ENCODE measurements around the gene TEKT5.
"Not testable (repeated sequence)": the region's sequence is repeated elsewhere in the genome, so short reads cannot be mapped to it uniquely, and the experiment has no call there.

The TEKT5 gene

GRCh38 chr16:10641953-10642949 is 52.5 kb downstream of the TEKT5 start:
- FAIRE-seq (no peak), DNase-seq (ENCODE audit: insufficient read length, low spot score) (no peak)
- TF ChIP-seq POLR2A (IDR thresholded peaks at IDR 0.05; ENCODE audit: low read depth, low read length) = no peak

- FAIRE-seq (no peak), DNase-seq (ENCODE audit: insufficient read length, low spot score) (no peak)
- no peak for TF ChIP-seq POLR2A (IDR thresholded peaks at IDR 0.05; ENCODE audit: low read depth, low read length)
Observed at GRCh38 chr16:10641555-10641952, 53.2 kb downstream of the TEKT5 start.

- DNase-seq (ENCODE audit: insufficient read length, low spot score) (no peak), FAIRE-seq (no peak)
- TF ChIP-seq POLR2A (IDR thresholded peaks at IDR 0.05; ENCODE audit: low read depth, low read length) = no peak
Observed at GRCh38 chr16:10640934-10641333, 53.8 kb downstream of the TEKT5 start.

- FAIRE-seq = no peak
- no peak for TF ChIP-seq POLR2A (IDR thresholded peaks at IDR 0.05; ENCODE audit: low read depth, low read length)
- no peak for DNase-seq (ENCODE audit: insufficient read length, low spot score)
Observed at GRCh38 chr16:10638101-10638500, 56.6 kb downstream of the TEKT5 start.

DNA sequence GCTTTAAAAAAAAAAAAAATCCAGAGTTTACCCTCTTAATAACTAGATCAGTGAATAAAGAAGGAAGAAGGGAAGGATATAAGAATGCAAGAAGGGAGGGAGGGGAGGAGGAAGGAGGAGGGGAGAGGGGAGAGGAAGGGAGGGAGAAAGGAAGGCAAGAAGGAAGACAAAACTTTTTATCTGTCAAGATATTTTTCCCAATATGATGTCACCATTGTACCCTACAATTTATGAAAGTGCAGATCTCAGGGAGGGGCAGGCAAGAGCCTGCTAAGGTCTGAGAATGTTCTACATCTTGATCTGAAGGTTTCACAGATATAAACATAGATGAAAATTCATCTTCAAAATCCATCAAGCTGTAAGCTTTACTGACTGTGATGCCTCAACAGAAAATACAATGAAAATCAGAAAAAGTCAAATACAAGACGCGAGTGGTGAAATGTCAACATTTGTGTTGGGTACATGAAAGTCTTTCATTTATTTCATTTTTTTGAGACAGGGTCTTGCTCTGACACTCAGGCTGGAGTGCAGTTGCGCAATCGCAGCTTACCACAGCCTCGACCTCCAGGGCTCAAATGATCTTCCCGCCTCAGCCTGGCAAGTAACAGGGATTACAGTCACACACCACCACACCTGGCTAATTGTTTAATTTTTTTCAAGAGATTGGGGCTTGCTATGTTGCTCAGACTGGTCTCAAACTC is 57.2 kb downstream of the TEKT5 start:
- FAIRE-seq (no peak), DNase-seq (ENCODE audit: insufficient read length, low spot score) (no peak)
- no peak for TF ChIP-seq POLR2A (IDR thresholded peaks at IDR 0.05; ENCODE audit: low read depth, low read length)

DNA sequence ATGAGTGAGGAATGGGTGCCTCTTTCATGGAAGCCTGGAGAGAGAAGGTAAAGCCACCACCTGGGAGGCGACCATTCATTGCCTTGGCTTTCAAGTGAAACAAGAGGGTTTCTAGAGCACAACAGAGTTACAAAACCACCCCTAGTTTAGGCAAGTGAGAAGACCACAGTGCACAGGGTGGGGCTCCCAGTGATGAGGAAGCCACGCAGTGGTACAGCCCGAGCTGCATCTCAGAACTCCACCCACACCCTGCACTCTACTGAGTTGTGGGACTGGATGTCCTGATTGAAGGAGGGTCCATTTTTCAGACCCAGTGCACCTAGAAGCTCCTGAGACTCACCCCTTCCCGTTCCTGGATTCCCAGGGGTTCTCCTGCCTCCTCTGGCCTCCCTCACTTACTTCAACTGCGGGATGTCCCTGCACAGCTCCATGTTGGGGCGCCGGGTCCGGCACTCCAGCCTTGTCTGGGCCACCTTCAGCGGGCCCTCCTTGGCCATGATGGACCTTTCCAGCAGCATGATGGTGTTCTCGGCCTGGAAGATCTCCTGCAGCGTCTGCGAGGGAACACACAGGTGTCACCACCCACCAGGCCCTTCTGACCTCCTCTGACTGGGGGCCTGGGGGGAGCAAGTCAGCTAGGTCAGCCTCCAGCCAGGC is 59.2 kb downstream of the TEKT5 start:
- no peak for TF ChIP-seq POLR2A (IDR thresholded peaks at IDR 0.05; ENCODE audit: low read depth, low read length)
- FAIRE-seq (no peak), DNase-seq (ENCODE audit: insufficient read length, low spot score) (no peak)

DNA sequence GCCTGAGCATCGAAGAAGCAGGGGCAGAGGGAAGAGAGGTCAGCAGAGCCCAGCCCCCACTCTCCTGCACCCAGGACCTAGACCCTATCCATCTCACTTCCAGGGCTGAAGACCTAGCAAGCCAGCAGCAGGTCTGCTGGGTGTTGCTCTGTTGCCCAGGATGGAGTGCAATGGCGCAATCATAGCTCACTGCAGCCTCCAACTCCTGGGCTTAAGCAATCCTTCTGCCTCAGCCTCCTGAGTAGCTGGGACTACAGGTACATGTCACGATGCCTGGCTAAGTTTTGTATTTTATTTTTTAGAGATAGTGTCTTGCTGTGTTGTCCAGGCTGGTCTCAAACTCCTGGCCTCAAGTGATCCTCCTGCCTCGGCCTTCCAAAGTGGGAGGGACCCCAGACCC is 61.3 kb downstream of the TEKT5 start:
- FAIRE-seq; DNase-seq (ENCODE audit: insufficient read length, low spot score): not testable (repeated sequence)

DNA sequence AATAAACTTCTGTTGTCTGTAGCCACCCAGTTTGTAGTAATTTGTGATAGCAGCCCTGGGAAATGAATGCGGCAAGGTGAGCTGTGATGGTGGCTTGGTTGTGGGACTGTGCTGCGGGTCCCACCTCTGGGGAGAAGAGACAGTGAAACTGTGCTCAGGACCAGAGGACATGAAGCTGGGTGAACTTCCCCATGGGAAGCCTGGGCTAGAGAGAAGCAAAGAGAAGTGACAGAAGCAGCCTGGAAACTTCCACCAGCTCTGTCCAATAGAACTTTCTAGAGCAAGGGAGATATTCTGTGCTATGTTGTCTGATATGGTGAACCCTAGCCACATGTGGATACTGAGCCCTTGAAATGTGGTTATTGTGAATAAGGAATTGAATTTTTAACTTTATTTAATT is 62.8 kb downstream of the TEKT5 start:
- DNase-seq (ENCODE audit: insufficient read length, low spot score) = no peak
- TF ChIP-seq POLR2A (IDR thresholded peaks at IDR 0.05; ENCODE audit: low read depth, low read length) = no peak
- no peak for FAIRE-seq

DNA sequence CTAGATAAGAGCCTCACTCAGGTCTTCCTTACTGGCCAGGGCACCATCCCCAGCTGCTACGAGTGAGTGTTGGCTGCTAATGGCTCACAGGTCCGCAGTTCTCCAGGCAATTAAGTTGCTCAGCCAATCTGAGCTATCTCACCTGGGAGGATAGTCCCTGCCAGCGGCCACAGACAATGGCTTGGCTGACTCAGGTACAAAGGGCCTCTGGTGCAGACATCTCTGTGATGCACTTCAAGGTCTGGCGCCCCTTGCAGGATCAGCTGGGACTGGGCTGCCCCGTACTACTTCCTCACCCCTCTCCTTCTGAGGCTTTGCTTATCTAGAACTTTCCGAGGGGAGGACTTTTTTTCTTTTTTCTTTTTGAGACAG is 65.2 kb downstream of the TEKT5 start:
- FAIRE-seq (no peak), DNase-seq (ENCODE audit: insufficient read length, low spot score) (no peak)
- TF ChIP-seq POLR2A (IDR thresholded peaks at IDR 0.05; ENCODE audit: low read depth, low read length) = no peak

DNA sequence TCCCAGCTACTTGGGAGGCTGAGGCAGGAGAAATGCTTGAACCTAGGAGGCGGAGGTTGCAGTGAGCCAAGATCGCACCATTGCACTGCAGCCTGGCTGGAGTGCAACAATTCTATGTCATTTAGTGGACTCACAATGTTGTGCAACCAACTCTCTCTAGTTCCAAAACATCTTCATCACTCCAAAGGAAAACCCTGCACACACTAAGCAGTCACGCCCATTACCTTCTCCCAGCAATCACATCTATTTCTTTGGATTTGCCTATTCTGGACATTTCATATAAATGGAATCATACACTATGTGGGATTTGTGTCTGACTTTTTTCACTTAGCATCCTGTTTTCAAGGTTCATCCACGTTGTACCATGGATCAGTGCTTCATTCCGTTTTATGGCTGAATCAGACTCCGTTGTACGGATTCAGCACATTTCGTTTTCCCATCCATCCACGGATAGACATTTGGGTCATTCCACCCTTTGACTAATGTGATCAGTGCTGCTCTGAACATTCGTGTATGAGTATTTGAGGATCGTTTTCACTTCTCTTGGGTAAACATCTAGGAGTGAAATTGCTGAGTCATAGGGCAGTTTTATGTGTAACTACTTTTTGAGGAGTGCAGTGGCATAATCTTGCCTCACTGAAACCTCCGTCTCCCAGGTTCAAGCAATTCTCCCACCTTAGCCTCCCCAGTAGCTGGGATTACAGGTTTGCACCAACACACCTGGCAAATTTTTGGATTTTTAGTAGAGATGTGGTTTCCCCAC is 69.0 kb downstream of the TEKT5 start:
- DNase-seq (ENCODE audit: insufficient read length, low spot score) (no peak), FAIRE-seq (no peak)
- no peak for TF ChIP-seq POLR2A (IDR thresholded peaks at IDR 0.05; ENCODE audit: low read depth, low read length)

GRCh38 chr16:10624527-10624926 is 70.2 kb downstream of the TEKT5 start:
- DNase-seq (ENCODE audit: insufficient read length, low spot score) (no peak), FAIRE-seq (no peak)
- no peak for TF ChIP-seq POLR2A (IDR thresholded peaks at IDR 0.05; ENCODE audit: low read depth, low read length)

- no peak for FAIRE-seq
- DNase-seq (ENCODE audit: insufficient read length, low spot score) = no peak
- TF ChIP-seq POLR2A (IDR thresholded peaks at IDR 0.05; ENCODE audit: low read depth, low read length) = no peak
Observed at GRCh38 chr16:10623059-10623458, 71.7 kb downstream of the TEKT5 start.

GRCh38 chr16:10622036-10622921 is 72.5 kb downstream of the TEKT5 start:
- no peak for TF ChIP-seq POLR2A (IDR thresholded peaks at IDR 0.05; ENCODE audit: low read depth, low read length)
- no peak for DNase-seq (ENCODE audit: insufficient read length, low spot score)
- no peak for FAIRE-seq

- DNase-seq (ENCODE audit: insufficient read length, low spot score); FAIRE-seq: not testable (repeated sequence)
Observed at GRCh38 chr16:10621216-10621949, 73.3 kb downstream of the TEKT5 start.
